Endothelial cell (in vitro differentiated cells): Measurements from ENCODE around the gene CDC123. TPM values are rescaled to one million over a fixed set of nuclear protein-coding genes. Genes with fewer than 3 reads are reported as not detected.

Experiments
- DNase-seq: peaks from one replicate; pipeline ENCODE4 v3.0.0; 2021; ENCODE audit warnings: low spot score
- H3K27ac Mint-ChIP-seq: one replicate; pipeline ENCODE4 v1.8.0; 2021; ENCODE audit warnings: mixed read lengths, inconsistent platforms; ENCODE audit not compliant: unreplicated experiment
- H3K27me3 Mint-ChIP-seq: one replicate; pipeline ENCODE4 v1.8.0; 2021; ENCODE audit warnings: mild to moderate bottlenecking, moderate library complexity, mixed read lengths, inconsistent platforms; ENCODE audit not compliant: unreplicated experiment
- H3K36me3 Mint-ChIP-seq: one replicate; pipeline ENCODE4 v1.8.0; 2021; ENCODE audit warnings: mild to moderate bottlenecking, low read depth, mixed read lengths, inconsistent platforms; ENCODE audit not compliant: unreplicated experiment
- H3K4me1 Mint-ChIP-seq: one replicate; pipeline ENCODE4 v1.8.0; 2021; ENCODE audit warnings: mild to moderate bottlenecking, mixed read lengths, inconsistent platforms; ENCODE audit not compliant: unreplicated experiment
- H3K4me3 Mint-ChIP-seq: one replicate; pipeline ENCODE4 v1.8.0; 2021; ENCODE audit warnings: mild to moderate bottlenecking, mixed read lengths, inconsistent platforms; ENCODE audit not compliant: unreplicated experiment
- H3K9me3 Mint-ChIP-seq: one replicate; pipeline ENCODE4 v1.8.0; 2021; ENCODE audit warnings: mixed read lengths, inconsistent platforms; ENCODE audit not compliant: unreplicated experiment
- CTCF ChIP-seq: fragments of 200-600 bp; sonication (generic); IDR thresholded peaks from one replicate; pipeline ENCODE4 v1.5.0; 2021; ENCODE audit warnings: antibody characterized with exemption; ENCODE audit not compliant: unreplicated experiment
- total RNA-seq: library from RNA; stranded (reverse); fragmentation: NEBNext Ultra II Directional; extraction: Animal tissue kit (Norgen Biotek cat#: 25700); gene quantifications from one replicate; pipeline ENCODE4 v1.2.1, GENCODE V29; 2021; ENCODE audit not compliant: unreplicated experiment

CDC123 gene
- total RNA-seq, 1 donor from 2014 or later, result 85.9 TPM

- DNase-seq, result no peak
- Mint-ChIP-seq H3K36me3 (peaks cover 37% of the 10 kb centered on the region), H3K9me3 (no peaks in the 10 kb centered on the region), H3K4me3 (no peak overlapping the region), H3K27me3 (no peaks in the 10 kb centered on the region), H3K27ac (no peak overlapping the region), H3K4me1 (no peaks in the 10 kb centered on the region)
- TF ChIP-seq CTCF, result no peak
These were observed 9.1 kb downstream of the CDC123 start for GRCh38 chr10:12205082-12205481.

- no peak for DNase-seq
- Mint-ChIP-seq H3K36me3 (peaks cover 42% of the 10 kb centered on the region), H3K27me3 (no peaks in the 10 kb centered on the region), H3K4me1 (no peaks in the 10 kb centered on the region), H3K27ac (no peak overlapping the region), H3K4me3 (no peak overlapping the region), H3K9me3 (no peaks in the 10 kb centered on the region)
- TF ChIP-seq CTCF, result no peak
These were observed 11.1 kb downstream of the CDC123 start for GRCh38 chr10:12207114-12207513.

- H3K27ac Mint-ChIP-seq, result no peak overlapping the region
These were observed 12.5 kb downstream of the CDC123 start for GRCh38 chr10:12208460-12208859.

GRCh38 chr10:12212454-12212853 is 16.5 kb downstream of the CDC123 start:
- no peak overlapping the region for H3K4me3 Mint-ChIP-seq
- no peak for DNase-seq
- no peaks in the 10 kb centered on the region for H3K9me3 Mint-ChIP-seq
- no peaks in the 10 kb centered on the region for H3K27me3 Mint-ChIP-seq
- H3K27ac Mint-ChIP-seq, result no peak overlapping the region
- H3K36me3 Mint-ChIP-seq, result peaks cover 34% of the 10 kb centered on the region
- H3K4me1 Mint-ChIP-seq, result peaks cover 7% of the 10 kb centered on the region
- no peak for TF ChIP-seq CTCF

More at GRCh38 chr10:12208460-12208859, 12.5 kb downstream of the CDC123 start:
- H3K9me3 Mint-ChIP-seq, result no peaks in the 10 kb centered on the region
- DNase-seq, result no peak
- peaks cover 39% of the 10 kb centered on the region for H3K36me3 Mint-ChIP-seq
- H3K4me3 Mint-ChIP-seq, result peak overlapping the region; percentile 40
- TF ChIP-seq CTCF, result no peak
- no peaks in the 10 kb centered on the region for H3K4me1 Mint-ChIP-seq
- H3K27me3 Mint-ChIP-seq, result no peaks in the 10 kb centered on the region

- Mint-ChIP-seq H3K27me3 (no peaks in the 10 kb centered on the region), H3K36me3 (peaks cover 26% of the 10 kb centered on the region), H3K9me3 (no peaks in the 10 kb centered on the region), H3K4me1 (peaks cover 7% of the 10 kb centered on the region), H3K4me3 (no peak overlapping the region), H3K27ac (no peak overlapping the region)
- no peak for DNase-seq
- no peak for TF ChIP-seq CTCF
These were observed 17.6 kb downstream of the CDC123 start for GRCh38 chr10:12213621-12214020.
